Measurements from ENCODE around the gene RARS1.

Gene RARS1

GRCh38 chr5:168477060-168477459 is 9.2 kb upstream of the RARS1 start:
- H3K36me3 ChIP-seq (ENCODE audit: control insufficient read depth in 4 of 4, insufficient read depth in 4 of 4, low read length in 3 of 4), result no peaks in the 10 kb centered on the region
- ChIA-PET CTCF (interaction anchor here (0.5 to 0.6 kb wide), 2 partner anchors 9 to 32 kb away, joined by 3 read pairs; partner anchors contain the start of gene RARS1), POLR2A (no interaction called here)
- peaks cover 0 to 12% (median 0%) of the 10 kb centered on the region in 4 experiments for H3K4me1 ChIP-seq (ENCODE audit: control extremely low read depth in 1 of 4, control insufficient read depth in 4 of 4, insufficient read depth in 4 of 4, low read length in 3 of 4)
- H3K4me3 ChIP-seq (ENCODE audit: control insufficient read depth in 1 of 7, extremely low read depth in 1 of 7, insufficient read depth in 4 of 7, low read depth in 2 of 7, low read length in 6 of 7), result peak overlapping the region in 3 of 7 experiments; percentile 26 to 48 (median 35)
- H3K9me3 ChIP-seq (ENCODE audit: control extremely low read depth in 1 of 5, control insufficient read depth in 4 of 5, insufficient read depth in 2 of 5, low read depth in 1 of 5, low read length in 4 of 5), result no peaks in the 10 kb centered on the region
- H3K27ac ChIP-seq (ENCODE audit: insufficient read depth in 1 of 2, low read depth in 1 of 2, low read length in 2 of 2, poor library complexity in 1 of 2, severe bottlenecking in 2 of 2), result no peak overlapping the region
- no peaks in the 10 kb centered on the region for H3K27me3 ChIP-seq (replicated peaks in 2 of 5; ENCODE audit: control insufficient read depth in 4 of 5, insufficient read depth in 5 of 5, low read length in 4 of 5)
- DNase-seq, result peak; percentile 76 to 90 (median 81)
- 21% methylated on average over 4 of the region's 7 CpGs for WGBS (ENCODE audit: insufficient coverage)

DNA sequence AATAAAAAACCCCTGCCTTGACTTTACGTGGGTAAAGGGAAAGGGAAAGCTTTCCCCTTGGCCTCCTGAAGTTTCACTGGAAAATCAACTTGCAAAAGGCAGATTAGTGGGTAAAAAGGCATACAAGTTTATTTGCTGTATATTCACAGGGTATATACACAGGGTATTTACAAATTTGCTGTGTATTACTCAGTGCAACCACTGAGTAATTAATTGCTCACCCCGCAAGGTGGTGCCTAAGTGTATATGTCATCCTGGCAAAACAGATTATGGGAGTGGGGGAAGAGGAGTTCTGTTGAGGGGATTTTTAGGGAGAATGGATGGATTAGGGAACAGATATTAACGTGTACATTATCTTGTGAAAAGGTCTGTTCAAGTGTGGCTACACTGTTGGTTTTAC is 7.1 kb upstream of the RARS1 start:
- no peaks in the 10 kb centered on the region for H3K9me3 ChIP-seq (ENCODE audit: control extremely low read depth in 1 of 5, control insufficient read depth in 4 of 5, insufficient read depth in 2 of 5, low read depth in 1 of 5, low read length in 4 of 5)
- DNase-seq, result no peak
- CTCF ChIA-PET, result no interaction called here
- 72% methylated on average over 2 of the region's 3 CpGs for WGBS (ENCODE audit: insufficient coverage)
- no peaks in the 10 kb centered on the region for H3K27me3 ChIP-seq (replicated peaks in 2 of 5; ENCODE audit: control insufficient read depth in 4 of 5, insufficient read depth in 5 of 5, low read length in 4 of 5)
- H3K4me1 ChIP-seq (ENCODE audit: control extremely low read depth in 1 of 4, control insufficient read depth in 4 of 4, insufficient read depth in 4 of 4, low read length in 3 of 4), result peaks cover 0 to 12% (median 0%) of the 10 kb centered on the region in 4 experiments
- H3K4me3 ChIP-seq (ENCODE audit: control insufficient read depth in 1 of 7, extremely low read depth in 1 of 7, insufficient read depth in 4 of 7, low read depth in 2 of 7, low read length in 6 of 7), result no peak overlapping the region
- H3K36me3 ChIP-seq (ENCODE audit: control insufficient read depth in 4 of 4, insufficient read depth in 4 of 4, low read length in 3 of 4), result no peaks in the 10 kb centered on the region
- POLR2A ChIA-PET, result no interaction called here
- no peak overlapping the region for H3K27ac ChIP-seq (ENCODE audit: insufficient read depth in 1 of 2, low read depth in 1 of 2, low read length in 2 of 2, poor library complexity in 1 of 2, severe bottlenecking in 2 of 2)

- no peaks in the 10 kb centered on the region for H3K27me3 ChIP-seq (replicated peaks in 2 of 5; ENCODE audit: control insufficient read depth in 4 of 5, insufficient read depth in 5 of 5, low read length in 4 of 5)
These were observed 5.7 kb upstream of the RARS1 start for GRCh38 chr5:168480601-168481000.

GRCh38 chr5:168481330-168481788 is 4.9 kb upstream of the RARS1 start:
- Histone ChIP-seq H3K4me1 (ENCODE audit: control extremely low read depth in 1 of 4, control insufficient read depth in 4 of 4, insufficient read depth in 4 of 4, low read length in 3 of 4) (peaks cover 0 to 12% (median 0%) of the 10 kb centered on the region in 4 experiments), H3K27ac (ENCODE audit: insufficient read depth in 1 of 2, low read depth in 1 of 2, low read length in 2 of 2, poor library complexity in 1 of 2, severe bottlenecking in 2 of 2) (no peak overlapping the region), H3K4me3 (ENCODE audit: control insufficient read depth in 1 of 7, extremely low read depth in 1 of 7, insufficient read depth in 4 of 7, low read depth in 2 of 7, low read length in 6 of 7) (no peak overlapping the region), H3K36me3 (ENCODE audit: control insufficient read depth in 4 of 4, insufficient read depth in 4 of 4, low read length in 3 of 4) (no peaks in the 10 kb centered on the region), H3K9me3 (ENCODE audit: control extremely low read depth in 1 of 5, control insufficient read depth in 4 of 5, insufficient read depth in 2 of 5, low read depth in 1 of 5, low read length in 4 of 5) (no peaks in the 10 kb centered on the region), H3K27me3 (replicated peaks in 2 of 5; ENCODE audit: control insufficient read depth in 4 of 5, insufficient read depth in 5 of 5, low read length in 4 of 5) (no peaks in the 10 kb centered on the region)
- 88% methylated on average over 1 of the region's 4 CpGs for WGBS (ENCODE audit: insufficient coverage)
- CTCF ChIA-PET, result no interaction called here
- POLR2A ChIA-PET, result no interaction called here
- peak in 1 of 3 donors; percentile 31 for DNase-seq

More at GRCh38 chr5:168480601-168481000, 5.7 kb upstream of the RARS1 start:
- DNase-seq, result no peak
- no peaks in the 10 kb centered on the region for H3K36me3 ChIP-seq (ENCODE audit: control insufficient read depth in 4 of 4, insufficient read depth in 4 of 4, low read length in 3 of 4)
- H3K4me1 ChIP-seq (ENCODE audit: control extremely low read depth in 1 of 4, control insufficient read depth in 4 of 4, insufficient read depth in 4 of 4, low read length in 3 of 4), result peaks cover 0 to 12% (median 0%) of the 10 kb centered on the region in 4 experiments
- H3K4me3 ChIP-seq (ENCODE audit: control insufficient read depth in 1 of 7, extremely low read depth in 1 of 7, insufficient read depth in 4 of 7, low read depth in 2 of 7, low read length in 6 of 7), result no peak overlapping the region
- ChIA-PET CTCF (no interaction called here), POLR2A (no interaction called here)
- H3K9me3 ChIP-seq (ENCODE audit: control extremely low read depth in 1 of 5, control insufficient read depth in 4 of 5, insufficient read depth in 2 of 5, low read depth in 1 of 5, low read length in 4 of 5), result no peaks in the 10 kb centered on the region
- 100% methylated on average over 1 of the region's 3 CpGs for WGBS (ENCODE audit: insufficient coverage)
- H3K27ac ChIP-seq (ENCODE audit: insufficient read depth in 1 of 2, low read depth in 1 of 2, low read length in 2 of 2, poor library complexity in 1 of 2, severe bottlenecking in 2 of 2), result no peak overlapping the region

DNA sequence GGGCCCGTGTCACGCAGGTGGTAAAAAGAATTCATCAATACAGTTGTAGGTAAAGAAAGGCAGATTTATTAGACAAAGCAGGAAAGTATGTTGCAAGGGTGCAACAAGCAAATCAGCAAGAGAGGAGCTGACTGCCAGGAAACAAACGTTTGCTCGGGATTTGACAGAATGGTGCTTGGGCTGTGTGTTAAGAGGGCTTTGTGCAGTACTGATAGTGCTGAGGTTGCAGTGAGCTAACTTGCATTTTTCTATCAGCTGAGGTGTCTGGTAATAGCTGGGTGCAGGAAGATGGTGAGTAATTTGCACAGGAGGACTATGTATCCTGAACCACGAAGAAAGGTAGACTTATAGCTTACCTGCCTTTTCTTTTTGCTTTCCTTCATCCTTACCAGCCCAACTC is 3.9 kb upstream of the RARS1 start:
- no peak overlapping the region for H3K4me3 ChIP-seq (ENCODE audit: control insufficient read depth in 1 of 7, extremely low read depth in 1 of 7, insufficient read depth in 4 of 7, low read depth in 2 of 7, low read length in 6 of 7)
- DNase-seq, result no peak
- POLR2A ChIA-PET, result no interaction called here
- H3K27ac ChIP-seq (ENCODE audit: insufficient read depth in 1 of 2, low read depth in 1 of 2, low read length in 2 of 2, poor library complexity in 1 of 2, severe bottlenecking in 2 of 2), result no peak overlapping the region
- peaks cover under 1 to 7% (median 3%) of the 10 kb centered on the region in 4 experiments for H3K4me1 ChIP-seq (ENCODE audit: control extremely low read depth in 1 of 4, control insufficient read depth in 4 of 4, insufficient read depth in 4 of 4, low read length in 3 of 4)
- H3K9me3 ChIP-seq (ENCODE audit: control extremely low read depth in 1 of 5, control insufficient read depth in 4 of 5, insufficient read depth in 2 of 5, low read depth in 1 of 5, low read length in 4 of 5), result no peaks in the 10 kb centered on the region
- 60% methylated on average over 2 of the region's 5 CpGs for WGBS (ENCODE audit: insufficient coverage)
- no peaks in the 10 kb centered on the region for H3K27me3 ChIP-seq (replicated peaks in 2 of 5; ENCODE audit: control insufficient read depth in 4 of 5, insufficient read depth in 5 of 5, low read length in 4 of 5)
- CTCF ChIA-PET, result interaction anchor here (0.7 kb wide), 1 partner anchor 10 kb away, joined by 3 read pairs; no protein-coding TSS in a partner anchor
- no peaks in the 10 kb centered on the region for H3K36me3 ChIP-seq (ENCODE audit: control insufficient read depth in 4 of 4, insufficient read depth in 4 of 4, low read length in 3 of 4)

- Histone ChIP-seq H3K4me1 (ENCODE audit: control extremely low read depth in 1 of 4, control insufficient read depth in 4 of 4, insufficient read depth in 4 of 4, low read length in 3 of 4) (peaks cover 6 to 7% (median 6%) of the 10 kb centered on the region in 4 experiments), H3K27me3 (replicated peaks in 2 of 5; ENCODE audit: control insufficient read depth in 4 of 5, insufficient read depth in 5 of 5, low read length in 4 of 5) (no peaks in the 10 kb centered on the region), H3K9me3 (ENCODE audit: control extremely low read depth in 1 of 5, control insufficient read depth in 4 of 5, insufficient read depth in 2 of 5, low read depth in 1 of 5, low read length in 4 of 5) (no peaks in the 10 kb centered on the region), H3K27ac (ENCODE audit: insufficient read depth in 1 of 2, low read depth in 1 of 2, low read length in 2 of 2, poor library complexity in 1 of 2, severe bottlenecking in 2 of 2) (no peak overlapping the region), H3K36me3 (ENCODE audit: control insufficient read depth in 4 of 4, insufficient read depth in 4 of 4, low read length in 3 of 4) (peaks cover 15 to 54% (median 36%) of the 10 kb centered on the region in 4 experiments), H3K4me3 (ENCODE audit: control insufficient read depth in 1 of 7, extremely low read depth in 1 of 7, insufficient read depth in 4 of 7, low read depth in 2 of 7, low read length in 6 of 7) (no peak overlapping the region)
- DNase-seq, result no peak
- WGBS (ENCODE audit: insufficient coverage), result no CpG with 5 or more reads among the region's 3 CpGs
- POLR2A ChIA-PET, result no interaction called here
- CTCF ChIA-PET, result interaction anchor here (0.6 kb wide), 1 partner anchor 183 kb away, joined by 3 read pairs; no protein-coding TSS in a partner anchor
These were observed 2.8 kb downstream of the RARS1 start for GRCh38 chr5:168489059-168489458.

- POLR2A ChIA-PET, result no interaction called here
- WGBS (ENCODE audit: insufficient coverage), result 97% methylated on average over 3 of the region's 5 CpGs
These were observed 7.8 kb downstream of the RARS1 start for GRCh38 chr5:168494057-168494555.

More at GRCh38 chr5:168494057-168494555, 7.8 kb downstream of the RARS1 start:
- no peak overlapping the region for H3K27ac ChIP-seq (ENCODE audit: insufficient read depth in 1 of 2, low read depth in 1 of 2, low read length in 2 of 2, poor library complexity in 1 of 2, severe bottlenecking in 2 of 2)
- H3K4me3 ChIP-seq (ENCODE audit: control insufficient read depth in 1 of 7, extremely low read depth in 1 of 7, insufficient read depth in 4 of 7, low read depth in 2 of 7, low read length in 6 of 7), result no peak overlapping the region
- H3K4me1 ChIP-seq (ENCODE audit: control extremely low read depth in 1 of 4, control insufficient read depth in 4 of 4, insufficient read depth in 4 of 4, low read length in 3 of 4), result no peaks in the 10 kb centered on the region
- H3K27me3 ChIP-seq (replicated peaks in 2 of 5; ENCODE audit: control insufficient read depth in 4 of 5, insufficient read depth in 5 of 5, low read length in 4 of 5), result no peaks in the 10 kb centered on the region
- CTCF ChIA-PET, result no interaction called here
- H3K36me3 ChIP-seq (ENCODE audit: control insufficient read depth in 4 of 4, insufficient read depth in 4 of 4, low read length in 3 of 4), result peaks cover 27 to 86% (median 57%) of the 10 kb centered on the region in 4 experiments
- H3K9me3 ChIP-seq (ENCODE audit: control extremely low read depth in 1 of 5, control insufficient read depth in 4 of 5, insufficient read depth in 2 of 5, low read depth in 1 of 5, low read length in 4 of 5), result no peaks in the 10 kb centered on the region
- no peak for DNase-seq
